HepG2 (cell line): ENCODE data around the gene PCP4. TPM values are rescaled to one million over a fixed set of nuclear protein-coding genes. Genes with fewer than 3 reads are reported as not detected.

Experiments
- ATAC-seq: fragments of 200-7000 bp; cut with Tn5 transposase; 3 replicates; pipeline ENCODE4 v1.9.1; 2020; ENCODE audit warnings: mild to moderate bottlenecking, moderate library complexity
- BruUV-seq: library from RNA; stranded (reverse); fragments of 400-500 nt; replicated peaks from 2 replicates; lab custom pipeline; 2021; lab: Mats Ljungman, UMichigan
- CTCF ChIA-PET: fragments of 300-600 bp; formaldehyde crosslinking; extraction: SDS; loops from one replicate; lab custom pipeline; 2021; ENCODE audit warnings: low total read pairs, inconsistent platforms, low intra/inter-chr PET ratio; lab: Yijun Ruan, JAX
- POLR2A ChIA-PET: fragments of 350-600 bp; sonication (Branson Sonifier 250); formaldehyde crosslinking; loops from one replicate; lab custom pipeline; 2020; ENCODE audit warnings: antibody characterized with exemption, inconsistent platforms; lab: Yijun Ruan, JAX
- DNase-seq: peaks from one replicate; pipeline ENCODE4 v3.0.0-alpha.2; 2015; ENCODE audit warnings: low spot score
- FAIRE-seq: peaks from 3 replicates; lab custom pipeline; 2011; peaks lifted over from hg19 to GRCh38; lab: Jason Lieb, UNC
- H2AFZ ChIP-seq: one replicate; pipeline ENCODE4 v1.6.1; 2011; ENCODE audit warnings: low read length, inconsistent platforms
- H3K27ac ChIP-seq: fragments of 300-600 bp; 3 replicates; pipeline ENCODE4 v1.8.0; 2011; ENCODE audit warnings: mixed run types, mild to moderate bottlenecking, mixed read lengths, low read length, inconsistent platforms; ENCODE audit not compliant: insufficient read depth; ENCODE audit errors: extremely low read length
- H3K27me3 ChIP-seq, 2 experiments: fragments of 200-600 bp in 1 of 2; 2 replicates in 1 of 2; 3 replicates in 1 of 2; pipeline versions ENCODE4 v1.6.0 to v1.8.0; 2011; ENCODE audit warnings: low read length in 2 of 2, mild to moderate bottlenecking in 2 of 2, moderate library complexity in 2 of 2, inconsistent platforms in 1 of 2; ENCODE audit not compliant: insufficient read depth in 2 of 2, control insufficient read depth in 1 of 2
- H3K36me3 ChIP-seq, 2 experiments: fragments of 200-600 bp in 1 of 2; replicated peaks in 1 of 2; 2 replicates in 1 of 2; 3 replicates in 1 of 2; pipeline versions ENCODE4 v1.5.1 to v1.8.0; 2011; ENCODE audit warnings: low read length in 2 of 2, inconsistent platforms in 1 of 2; ENCODE audit not compliant: insufficient read depth in 2 of 2, control insufficient read depth in 1 of 2
- H3K4me1 ChIP-seq: 2 replicates; pipeline ENCODE4 v1.5.1; 2012; ENCODE audit warnings: low read length, inconsistent platforms; ENCODE audit not compliant: insufficient read depth
- H3K4me2 ChIP-seq: 2 replicates; pipeline ENCODE4 v1.6.0; 2011; ENCODE audit warnings: low read depth, low read length, inconsistent platforms
- H3K4me3 ChIP-seq, 3 experiments: fragments of 200-600 bp in 1 of 3; sonication (generic), shearing (Covaris generic) in 1 of 3; replicated peaks in 1 of 3; 2 replicates each; pipeline ENCODE4 v1.5.1; 2011 to 2016; ENCODE audit warnings: low read length in 3 of 3, inconsistent platforms in 2 of 3, low read depth in 2 of 3, mild to moderate bottlenecking in 2 of 3, control low read depth in 1 of 3, mixed read lengths in 1 of 3; ENCODE audit not compliant: insufficient read depth in 1 of 3
- H3K79me2 ChIP-seq: one replicate; pipeline ENCODE4 v1.6.1; 2011; ENCODE audit warnings: low read length, inconsistent platforms; ENCODE audit not compliant: insufficient read depth
- H3K9ac ChIP-seq: 2 replicates; pipeline ENCODE4 v1.6.0; 2011; ENCODE audit warnings: mild to moderate bottlenecking, low read depth, low read length, inconsistent platforms; ENCODE audit not compliant: insufficient read depth
- H3K9me3 ChIP-seq: 2 replicates; pipeline ENCODE4 v1.5.1; 2012; ENCODE audit warnings: mild to moderate bottlenecking, low read length
- H4K20me1 ChIP-seq: 2 replicates; pipeline ENCODE4 v1.6.0; 2011; ENCODE audit warnings: inconsistent platforms, mild to moderate bottlenecking, low read length, moderate library complexity; ENCODE audit not compliant: insufficient read depth
- ATF2 ChIP-seq: sonication (generic); formaldehyde crosslinking; IDR thresholded peaks from 2 replicates; pipeline ENCODE4 v1.4.0; 2020; ENCODE audit warnings: missing genetic modification reagents
- E2F5 ChIP-seq: sonication (generic); formaldehyde crosslinking; conservative IDR thresholded peaks from 2 replicates; pipeline ENCODE4 v1.4.0; 2020; ENCODE audit warnings: missing genetic modification reagents
- FOSL2 ChIP-seq: sonication (generic); formaldehyde crosslinking; IDR thresholded peaks from 2 replicates; pipeline ENCODE4 v1.4.0; 2020; ENCODE audit warnings: missing genetic modification reagents
- FOXC1 ChIP-seq: sonication (generic); formaldehyde crosslinking; IDR thresholded peaks from 2 replicates; pipeline ENCODE4 v1.8.0; 2022; ENCODE audit warnings: mild to moderate bottlenecking, missing genetic modification reagents, borderline replicate concordance
- HIC2 ChIP-seq: sonication (generic); formaldehyde crosslinking; IDR thresholded peaks from 2 replicates; pipeline ENCODE4 v1.9.0; 2022; ENCODE audit warnings: low read depth, missing genetic modification reagents
- KLF11 ChIP-seq: IDR thresholded peaks from 2 replicates; pipeline ENCODE4 v1.6.1; 2016; ENCODE audit warnings: missing compliant biosample characterization
- NFYC ChIP-seq: IDR thresholded peaks from 2 replicates; pipeline ENCODE4 v1.6.1; 2016; ENCODE audit warnings: missing genetic modification reagents, missing compliant biosample characterization
- PCBP1 ChIP-seq: fragments of 200-400 bp; formaldehyde crosslinking; IDR thresholded peaks from 2 replicates; pipeline ENCODE4 v1.6.1; 2017; ENCODE audit warnings: mild to moderate bottlenecking, low read depth, low read length, borderline replicate concordance
- PRMT3 ChIP-seq: sonication (generic); formaldehyde crosslinking; IDR thresholded peaks from 2 replicates; pipeline ENCODE4 v1.8.1; 2022; ENCODE audit warnings: low read depth, mild to moderate bottlenecking, moderate library complexity, missing genetic modification reagents, borderline replicate concordance
- RXRA ChIP-seq: sonication (generic); formaldehyde crosslinking; IDR thresholded peaks from 2 replicates; pipeline ENCODE4 v1.5.1; 2020; ENCODE audit warnings: missing genetic modification reagents
- SMYD3 ChIP-seq: sonication (generic); formaldehyde crosslinking; IDR thresholded peaks from 2 replicates; pipeline ENCODE4 v1.8.1; 2023; ENCODE audit warnings: mild to moderate bottlenecking, missing genetic modification reagents
- TERF1 ChIP-seq: sonication (generic); formaldehyde crosslinking; IDR thresholded peaks from 2 replicates; pipeline ENCODE4 v1.8.0; 2022; ENCODE audit warnings: mild to moderate bottlenecking, missing genetic modification reagents, moderate library complexity
- TFAP4 ChIP-seq: sonication (generic); IDR thresholded peaks from 2 replicates; pipeline ENCODE4 v1.6.1; 2016; ENCODE audit warnings: low read depth, borderline replicate concordance
- ZNF264 ChIP-seq: sonication (generic); formaldehyde crosslinking; IDR thresholded peaks from 2 replicates; pipeline ENCODE4 v1.4.0; 2020; ENCODE audit warnings: missing genetic modification reagents
- ZNF660 ChIP-seq: sonication (generic); formaldehyde crosslinking; IDR thresholded peaks from 2 replicates; pipeline ENCODE4 v1.5.1; 2020; ENCODE audit warnings: mild to moderate bottlenecking, low read depth, missing genetic modification reagents, borderline replicate concordance
- WGBS: methylation state at CpG from one replicate; pipeline ENCODE4 v1.1.6; 2017; ENCODE audit warnings: low lambda C conversion rate; 5-methylcytosine and 5-hydroxymethylcytosine counted together
- in situ Hi-C: cut with HindIII; loops from 2 replicates; pipeline ENCODE4 v1.10.0; 2017; ENCODE audit warnings: low pct_unique_long_range_greater_than_20kb; ENCODE audit not compliant: extremely low pct_ligation_motif_present
- intact Hi-C: fragments of 100-400 bp; cut with micrococcal nuclease; formaldehyde crosslinking; loops from one replicate; pipeline ENCODE4 v1.10.0; 2022; ENCODE audit not compliant: unreplicated experiment
- polyA plus RNA-seq, 8 experiments: library from polyadenylated mRNA; depleted of rRNA in 3 of 8; stranded (reverse) in 7 of 8; unstranded in 1 of 8; fragments of >200 nt; fragmentation: Illumina TruSeq in 4 of 8; extraction: Trizol in 4 of 8; gene quantifications; 2 replicates each; pipeline versions ENCODE4 v1.2.1 to v1.2.3, GENCODE V29; 2011 to 2016; ENCODE audit warnings: low read depth in 4 of 8, missing spikeins in 1 of 8, mixed read lengths in 1 of 8; ENCODE audit not compliant: insufficient read depth in 1 of 8
- total RNA-seq, 5 experiments: library from RNA; depleted of rRNA; stranded (reverse); fragments of >200 nt; fragmentation: Illumina TruSeq; extraction: Trizol; gene quantifications; 2 replicates each; pipeline ENCODE4 v1.2.3, GENCODE V29; 2016; ENCODE audit warnings: low read depth in 1 of 5

Gene PCP4
- total and polyA plus RNA-seq, 2 of the 13 experiments (the other 11 are each of a cell fraction or from before 2014, with no cell fraction given) = not detected

GRCh38 chr21:39840373-39841097, 26.7 kb upstream of the PCP4 start (continued):
- no peak for TF ChIP-seq E2F5 (CRISPR knock-in tag)

GRCh38 chr21:39842741-39843459, 24.3 kb upstream of the PCP4 start:
- Histone ChIP-seq H3K27me3 (no peaks in the 10 kb centered on the region), H3K4me1 (no peaks in the 10 kb centered on the region), H3K9ac (no peak overlapping the region), H3K4me3 (no peak overlapping the region), H3K36me3 (no peaks in the 10 kb centered on the region), H3K27ac (no peak overlapping the region), H2AFZ (no peak overlapping the region), H3K4me2 (no peak overlapping the region), H4K20me1 (no peaks in the 10 kb centered on the region), H3K79me2 (no peaks in the 10 kb centered on the region), H3K9me3 (peaks cover 96% of the 10 kb centered on the region)
- CTCF ChIA-PET = no interaction called here
- no peak for TF ChIP-seq KLF11 (CRISPR knock-in tag)
- TF ChIP-seq PCBP1 = no peak
- no peak for TF ChIP-seq NFYC (CRISPR knock-in tag)
- TF ChIP-seq TFAP4 = no peak
- no peak for TF ChIP-seq SMYD3 (CRISPR knock-in tag)
- TF ChIP-seq ZNF264 (CRISPR knock-in tag) = no peak
- no peak for TF ChIP-seq ZNF660 (CRISPR knock-in tag)
- TF ChIP-seq ATF2 (CRISPR knock-in tag) = no peak
- no peak for TF ChIP-seq PRMT3 (CRISPR knock-in tag)
- TF ChIP-seq RXRA = no peak
- TF ChIP-seq TERF1 (CRISPR knock-in tag) = no peak
- no peak for TF ChIP-seq FOXC1 (CRISPR knock-in tag)
- TF ChIP-seq HIC2 (CRISPR knock-in tag) = no peak
- TF ChIP-seq FOSL2 (CRISPR knock-in tag) = no peak
- FAIRE-seq = no peak
- intact Hi-C loops = no loop called here
- no TSS peak for BruUV-seq
- 24% methylated on average over 14 of the region's 14 CpGs for WGBS
- DNase-seq = no peak
- in situ Hi-C loops = no loop called here
- POLR2A ChIA-PET = no interaction called here
- ATAC-seq = no peak
